IPS DF 6.9 (cell line): Measurements from ENCODE around the gene G2E3.

ENCODE experiments used
- DNase-seq: peaks from one replicate; pipeline ENCODE4 v3.0.0-alpha.2; 2013; ENCODE audit warnings: low read depth, low spot score
- H3K27ac ChIP-seq: one replicate; pipeline ENCODE4 v1.5.1; 2013; ENCODE audit warnings: low read length, control low read depth
- H3K27me3 ChIP-seq: 2 replicates; pipeline ENCODE4 v1.6.1; 2013; ENCODE audit warnings: mild to moderate bottlenecking, low read length; ENCODE audit not compliant: control insufficient read depth, insufficient read depth
- H3K36me3 ChIP-seq: 2 replicates; pipeline ENCODE4 v1.6.1; 2013; ENCODE audit warnings: low read length; ENCODE audit not compliant: control insufficient read depth, insufficient read depth
- H3K4me1 ChIP-seq: 2 replicates; pipeline ENCODE4 v1.6.1; 2013; ENCODE audit warnings: low read length; ENCODE audit not compliant: control insufficient read depth, insufficient read depth
- H3K4me3 ChIP-seq: 2 replicates; pipeline ENCODE4 v1.5.1; 2013; ENCODE audit warnings: mild to moderate bottlenecking, low read length
- H3K9me3 ChIP-seq: 2 replicates; pipeline ENCODE4 v1.6.1; 2013; ENCODE audit warnings: low read length, inconsistent platforms; ENCODE audit not compliant: control insufficient read depth, insufficient read depth
- WGBS: extraction: QIAGEN DNeasy Blood & Tissue Kit; methylation state at CpG from one replicate; pipeline ENCODE4 v1.1.7; 2013; ENCODE audit warnings: mixed read lengths, missing lambda C conversion rate; ENCODE audit not compliant: insufficient read length, insufficient coverage; 5-methylcytosine and 5-hydroxymethylcytosine counted together

G2E3 gene, protein sequence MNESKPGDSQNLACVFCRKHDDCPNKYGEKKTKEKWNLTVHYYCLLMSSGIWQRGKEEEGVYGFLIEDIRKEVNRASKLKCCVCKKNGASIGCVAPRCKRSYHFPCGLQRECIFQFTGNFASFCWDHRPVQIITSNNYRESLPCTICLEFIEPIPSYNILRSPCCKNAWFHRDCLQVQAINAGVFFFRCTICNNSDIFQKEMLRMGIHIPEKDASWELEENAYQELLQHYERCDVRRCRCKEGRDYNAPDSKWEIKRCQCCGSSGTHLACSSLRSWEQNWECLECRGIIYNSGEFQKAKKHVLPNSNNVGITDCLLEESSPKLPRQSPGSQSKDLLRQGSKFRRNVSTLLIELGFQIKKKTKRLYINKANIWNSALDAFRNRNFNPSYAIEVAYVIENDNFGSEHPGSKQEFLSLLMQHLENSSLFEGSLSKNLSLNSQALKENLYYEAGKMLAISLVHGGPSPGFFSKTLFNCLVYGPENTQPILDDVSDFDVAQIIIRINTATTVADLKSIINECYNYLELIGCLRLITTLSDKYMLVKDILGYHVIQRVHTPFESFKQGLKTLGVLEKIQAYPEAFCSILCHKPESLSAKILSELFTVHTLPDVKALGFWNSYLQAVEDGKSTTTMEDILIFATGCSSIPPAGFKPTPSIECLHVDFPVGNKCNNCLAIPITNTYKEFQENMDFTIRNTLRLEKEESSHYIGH

DNA sequence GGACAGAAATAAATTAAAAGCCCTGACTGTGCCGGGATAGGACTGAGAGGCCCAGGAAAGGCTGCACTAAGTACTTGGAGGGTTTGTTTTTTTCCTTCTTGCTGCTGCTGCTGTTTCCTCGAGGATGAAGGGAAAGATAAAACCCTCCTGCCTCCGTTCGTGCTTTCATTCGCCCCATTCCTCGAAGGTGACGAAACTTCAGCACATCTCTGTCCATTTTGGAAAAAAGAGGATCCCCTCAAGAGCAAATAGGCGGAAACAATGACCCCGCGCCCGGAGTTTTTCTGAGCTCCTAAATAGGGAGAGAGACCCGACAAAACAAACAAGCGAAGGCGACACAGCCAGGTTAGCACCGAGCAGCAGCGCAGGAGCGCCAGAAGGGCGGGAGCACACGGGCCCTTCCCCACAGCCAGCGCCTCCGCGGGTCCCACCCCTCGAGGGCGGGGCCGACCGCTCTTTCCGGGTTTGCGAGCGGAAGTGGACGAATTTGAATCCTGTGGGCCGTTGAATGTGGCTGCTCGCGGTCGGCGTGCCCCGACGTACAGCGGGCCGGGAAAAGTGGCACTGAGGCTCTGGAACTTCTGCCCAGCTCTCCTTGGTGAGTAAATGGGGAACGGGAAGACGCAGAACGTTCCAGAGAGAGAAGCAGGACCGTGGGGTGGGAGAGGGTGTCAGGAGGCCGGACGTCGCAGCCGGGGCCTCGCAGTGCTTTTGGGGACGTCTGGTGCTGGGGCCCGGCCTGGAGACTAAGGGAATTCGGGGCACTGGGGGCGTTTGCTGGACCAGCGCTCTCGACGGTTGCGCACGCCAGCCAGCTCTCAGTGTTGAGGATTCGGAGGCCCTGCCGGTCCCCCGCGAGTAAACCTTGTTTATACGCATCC lies at the start of gene G2E3:
Gene G2E3, plus strand, starts transcription at position 484 of the 881 bp plus-strand sequence. CDS start 21,922 bp downstream, outside the sequence.
- Histone ChIP-seq H3K36me3 (peaks cover 3% of the 10 kb centered on the region; the same call in 1 of the 2 replicates), H3K27me3 (no peaks in the 10 kb centered on the region), H3K4me1 (peaks cover 2% of the 10 kb centered on the region; the same call in 1 of the 2 replicates), H3K9me3 (no peaks in the 10 kb centered on the region), H3K4me3 (peak within 1 kb of the TSS; percentile 78), H3K27ac (no peak within 1 kb of the TSS)
- no CpG with 5 or more reads among the region's 62 CpGs for WGBS
- peak; percentile 75 for DNase-seq

DNA sequence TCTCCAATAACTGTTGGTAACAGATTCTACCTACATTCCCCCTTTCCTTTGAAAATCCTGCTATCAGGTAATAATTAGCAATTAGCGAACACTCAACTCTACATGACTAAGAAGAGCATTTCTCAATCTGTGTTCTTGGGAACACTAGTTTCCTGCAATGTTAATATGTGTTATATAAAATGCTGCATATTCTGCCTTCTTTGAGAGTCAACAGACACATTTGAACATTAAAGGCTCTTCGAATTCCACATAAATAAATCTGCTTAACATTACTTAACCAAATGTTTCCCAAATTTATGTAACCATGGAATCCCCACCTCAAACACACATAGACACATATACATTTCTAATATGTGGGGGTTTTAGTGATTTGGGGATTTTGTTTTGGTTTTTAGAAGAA lies 41.2 kb upstream of the G2E3 start:
- Histone ChIP-seq H3K4me3 (no peak overlapping the region), H3K4me1 (no peaks in the 10 kb centered on the region), H3K27ac (no peak overlapping the region), H3K9me3 (no peaks in the 10 kb centered on the region), H3K27me3 (no peaks in the 10 kb centered on the region), H3K36me3 (no peaks in the 10 kb centered on the region)
- DNase-seq, result no peak
- no CpG with 5 or more reads among the region's 2 CpGs for WGBS

DNA sequence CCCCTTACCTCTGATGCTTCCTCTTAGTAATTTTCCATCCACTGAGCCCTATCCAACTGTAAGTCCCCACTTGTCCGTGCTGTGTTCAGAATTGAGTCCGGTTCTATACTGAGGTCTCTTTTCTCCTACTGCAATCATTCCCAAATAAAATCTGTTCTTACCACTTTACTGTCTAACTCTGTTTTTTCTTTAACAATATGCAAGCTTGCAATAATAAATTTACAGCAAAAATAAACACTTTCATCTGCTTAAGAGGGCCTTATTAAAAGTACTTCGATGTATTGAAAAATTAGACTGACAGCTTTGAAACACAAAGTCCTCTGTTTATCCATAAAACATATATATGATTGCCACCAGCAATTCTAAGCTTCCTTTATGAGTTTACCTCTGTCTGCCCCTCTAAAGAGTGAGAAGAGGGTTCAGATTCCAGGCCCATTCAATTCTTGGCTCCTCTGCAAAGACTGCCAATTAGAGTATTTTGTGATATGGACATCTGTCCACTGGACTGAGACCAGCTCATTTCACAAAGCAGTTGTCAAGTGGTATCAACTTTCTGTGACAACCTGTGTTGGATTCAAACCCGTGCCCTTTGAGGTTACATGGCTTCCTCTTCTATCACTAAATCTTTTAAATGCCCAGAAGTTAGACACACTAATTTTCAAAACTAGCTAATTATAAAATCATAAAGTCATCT lies 39.9 kb upstream of the G2E3 start:
- Histone ChIP-seq H3K4me3 (no peak overlapping the region), H3K27me3 (no peaks in the 10 kb centered on the region), H3K27ac (no peak overlapping the region), H3K4me1 (no peaks in the 10 kb centered on the region), H3K9me3 (no peaks in the 10 kb centered on the region), H3K36me3 (no peaks in the 10 kb centered on the region)
- no CpG with 5 or more reads among the region's 4 CpGs for WGBS
- no peak for DNase-seq

DNA sequence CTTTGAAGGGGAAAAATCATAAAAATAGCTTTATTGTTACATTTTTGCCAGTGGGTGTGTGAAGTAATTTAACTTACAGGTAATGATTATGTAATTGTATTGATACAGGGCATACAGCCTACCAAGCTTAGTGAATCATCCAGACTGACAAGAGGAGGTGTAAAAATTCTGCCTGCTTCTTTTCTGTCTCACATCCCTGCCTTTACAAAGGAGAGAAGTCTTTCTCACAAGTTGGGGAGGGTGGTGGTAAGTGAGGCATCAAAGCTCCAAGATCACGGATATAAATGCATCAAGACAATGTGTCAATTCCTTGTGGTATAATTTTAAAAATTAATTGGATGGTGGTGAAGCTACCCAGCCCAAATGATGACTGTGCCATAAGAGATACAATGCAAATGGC lies 39.0 kb upstream of the G2E3 start:
- H3K4me1 ChIP-seq, result no peaks in the 10 kb centered on the region
- H3K27me3 ChIP-seq, result no peaks in the 10 kb centered on the region
- no peak overlapping the region for H3K27ac ChIP-seq
- no peaks in the 10 kb centered on the region for H3K36me3 ChIP-seq
- DNase-seq, result no peak
- H3K4me3 ChIP-seq, result no peak overlapping the region
- no peaks in the 10 kb centered on the region for H3K9me3 ChIP-seq
- no CpG with 5 or more reads among the region's 1 CpG for WGBS

DNA sequence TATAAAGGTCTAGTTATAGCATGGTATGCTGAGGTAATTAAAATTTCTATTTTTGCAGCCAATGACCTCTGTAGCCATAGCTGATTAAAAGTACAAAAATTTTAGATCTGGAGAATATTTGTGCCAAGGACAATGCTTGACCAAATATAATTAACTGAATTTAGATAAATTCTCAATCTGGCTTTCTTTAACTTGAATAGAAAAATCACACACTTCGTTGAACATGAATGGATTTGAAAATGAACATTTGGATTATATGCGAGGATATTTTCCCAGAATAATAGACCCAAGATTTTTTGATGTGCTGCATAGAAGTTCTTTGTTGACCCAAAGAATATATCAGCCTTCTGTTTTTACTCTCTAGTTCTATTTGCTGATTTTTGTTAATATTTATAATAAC lies 38.4 kb upstream of the G2E3 start:
- H3K27ac ChIP-seq, result no peak overlapping the region
- no CpG with 5 or more reads among the region's 2 CpGs for WGBS
- H3K4me1 ChIP-seq, result no peaks in the 10 kb centered on the region
- no peaks in the 10 kb centered on the region for H3K27me3 ChIP-seq
- no peak for DNase-seq
- H3K36me3 ChIP-seq, result no peaks in the 10 kb centered on the region
- H3K9me3 ChIP-seq, result no peaks in the 10 kb centered on the region
- no peak overlapping the region for H3K4me3 ChIP-seq

DNA sequence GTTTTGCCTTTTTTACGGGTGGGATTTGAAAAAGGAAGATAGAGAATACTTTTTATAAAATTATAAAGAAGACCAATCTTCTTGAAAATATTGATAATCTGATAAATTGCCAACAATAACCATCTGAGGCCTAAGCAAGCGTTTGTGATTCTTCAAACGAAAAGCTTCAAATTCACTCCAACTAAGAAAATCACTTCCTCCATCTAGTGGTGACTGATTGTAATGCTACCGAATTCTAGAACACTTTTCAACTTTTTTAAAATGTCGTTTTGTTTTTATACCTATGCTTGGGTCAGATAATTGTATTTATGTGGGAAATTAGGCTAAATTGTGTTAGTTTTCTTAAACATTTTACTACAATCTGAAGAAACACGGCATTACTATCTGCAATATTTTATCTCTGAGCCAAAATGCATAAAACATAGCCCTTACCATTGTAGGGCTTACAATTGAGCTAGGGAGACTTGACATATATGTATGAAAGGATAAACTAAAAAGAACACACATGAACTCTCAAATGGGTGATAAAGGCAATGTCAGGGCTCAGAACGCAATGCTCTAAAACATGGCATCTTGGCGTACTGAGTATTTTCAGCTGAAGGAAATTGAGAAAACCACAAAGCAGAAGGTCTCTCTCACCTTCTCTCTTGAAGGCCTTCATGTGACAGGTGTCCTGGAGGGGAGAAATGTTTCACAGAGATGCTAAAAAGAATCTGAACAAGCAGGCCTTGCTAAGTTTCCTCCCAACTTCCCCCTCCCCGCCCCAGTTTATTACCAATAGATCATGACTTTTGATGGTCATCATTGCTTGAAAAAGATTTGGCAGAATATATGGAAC lies 36.8 kb upstream of the G2E3 start:
- no peak for DNase-seq
- WGBS, result no CpG with 5 or more reads among the region's 9 CpGs
- H3K27ac ChIP-seq, result no peak overlapping the region
- peaks cover under 1% of the 10 kb centered on the region; the same call in 1 of the 2 replicates for H3K9me3 ChIP-seq
- H3K27me3 ChIP-seq, result no peaks in the 10 kb centered on the region
- no peak overlapping the region for H3K4me3 ChIP-seq
- H3K4me1 ChIP-seq, result no peaks in the 10 kb centered on the region
- no peaks in the 10 kb centered on the region for H3K36me3 ChIP-seq

DNA sequence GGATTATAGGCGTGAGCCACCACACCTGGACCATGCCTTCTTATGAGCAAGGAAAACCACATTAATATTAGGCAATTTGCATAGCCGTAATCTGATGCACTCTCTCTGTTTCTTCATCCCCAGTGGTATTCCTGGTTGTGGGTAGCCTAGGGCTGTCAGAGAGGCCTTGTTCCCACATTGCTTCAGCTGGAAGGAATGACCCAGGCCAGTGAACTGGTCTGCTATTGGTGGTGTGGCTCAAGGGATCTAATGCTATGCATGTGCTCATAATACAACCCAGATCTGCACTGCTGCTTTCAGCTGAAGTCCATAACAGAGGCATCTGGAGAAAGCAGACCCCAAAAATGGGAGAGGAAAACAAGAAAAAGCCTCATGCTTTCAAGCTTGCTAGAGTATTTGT lies 33.1 kb upstream of the G2E3 start:
- WGBS, result no CpG with 5 or more reads among the region's 2 CpGs
- H3K27me3 ChIP-seq, result no peaks in the 10 kb centered on the region
- H3K4me1 ChIP-seq, result peaks cover 9% of the 10 kb centered on the region
- no peaks in the 10 kb centered on the region for H3K36me3 ChIP-seq
- no peak overlapping the region for H3K4me3 ChIP-seq
- H3K9me3 ChIP-seq, result peaks cover 3% of the 10 kb centered on the region; the same call in 1 of the 2 replicates
- H3K27ac ChIP-seq, result no peak overlapping the region
- DNase-seq, result no peak

DNA sequence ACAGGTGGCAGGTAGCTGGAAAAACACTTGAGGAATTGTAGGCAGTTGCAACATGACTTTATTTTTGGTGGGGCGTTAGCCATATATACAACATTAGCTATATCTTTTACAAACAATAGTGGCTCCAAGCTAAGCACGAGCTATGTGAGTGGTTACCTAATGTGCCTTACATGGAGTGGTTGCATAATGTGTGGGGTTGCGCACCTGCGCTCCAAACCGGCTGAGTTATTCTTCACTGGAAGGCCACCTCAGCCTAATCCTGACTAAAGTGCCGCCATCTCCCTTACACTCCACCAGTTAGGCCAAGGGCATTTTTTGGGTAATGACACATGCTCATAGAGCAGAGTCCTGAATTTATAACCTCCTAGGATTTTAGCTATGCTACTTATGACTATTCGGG lies 31.8 kb upstream of the G2E3 start:
- H3K4me1 ChIP-seq, result peaks cover 9% of the 10 kb centered on the region
- no CpG with 5 or more reads among the region's 7 CpGs for WGBS
- H3K36me3 ChIP-seq, result no peaks in the 10 kb centered on the region
- no peak overlapping the region for H3K27ac ChIP-seq
- H3K27me3 ChIP-seq, result no peaks in the 10 kb centered on the region
- H3K4me3 ChIP-seq, result no peak overlapping the region
- peaks cover 3% of the 10 kb centered on the region; the same call in 1 of the 2 replicates for H3K9me3 ChIP-seq
- DNase-seq, result no peak

DNA sequence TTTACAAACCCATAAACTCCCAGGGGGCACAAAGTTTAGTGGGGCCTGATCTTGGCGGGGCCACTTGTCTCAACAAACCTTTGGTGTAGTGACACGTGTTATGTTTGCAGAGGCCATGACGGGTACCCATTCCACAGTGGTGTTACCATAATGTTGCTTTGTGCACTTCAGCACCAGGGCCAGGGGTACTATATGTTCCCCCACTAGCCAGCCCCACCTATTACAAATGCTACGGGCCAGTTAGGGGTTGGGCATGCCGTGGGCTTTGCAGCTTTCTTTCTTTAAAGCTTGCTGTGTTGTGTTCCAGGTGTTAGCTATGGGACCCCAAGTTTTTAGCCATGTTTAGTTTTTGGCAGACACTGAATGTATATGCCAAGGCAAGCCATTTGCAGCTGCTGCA lies 30.8 kb upstream of the G2E3 start:
- Histone ChIP-seq H3K36me3 (no peaks in the 10 kb centered on the region), H3K4me3 (no peak overlapping the region), H3K27ac (no peak overlapping the region), H3K4me1 (peaks cover 9% of the 10 kb centered on the region), H3K27me3 (no peaks in the 10 kb centered on the region), H3K9me3 (peaks cover 3% of the 10 kb centered on the region; the same call in 1 of the 2 replicates)
- no peak for DNase-seq
- WGBS, result no CpG with 5 or more reads among the region's 5 CpGs
